HG03469 (cell line): ENCODE measurements around the gene PRR5L.
"Not testable (repeated sequence)": the region's sequence is repeated elsewhere in the genome, so short reads cannot be mapped to it uniquely, and the experiment has no call there.

Source experiments
- ATAC-seq: cut with Tn5 transposase; IDR thresholded peaks from one replicate; pipeline ENCODE4 v1.9.1; 2021; ENCODE audit warnings: mild to moderate bottlenecking, moderate library complexity, moderate number of reproducible peaks; ENCODE audit not compliant: unreplicated experiment

The PRR5L gene

GRCh38 chr11:36325403-36325802, 29.3 kb downstream of the PRR5L start:
- ATAC-seq = not testable (repeated sequence)

- ATAC-seq = peak; percentile 85
These were observed 30.7 kb downstream of the PRR5L start for GRCh38 chr11:36326524-36327419.

- no peak for ATAC-seq
These were observed 33.0 kb downstream of the PRR5L start for GRCh38 chr11:36328966-36329673.

- no peak for ATAC-seq
These were observed 34.3 kb downstream of the PRR5L start for GRCh38 chr11:36330411-36330810.

- no peak for ATAC-seq
These were observed 37.4 kb downstream of the PRR5L start for GRCh38 chr11:36333468-36333867.

- ATAC-seq = no peak
These were observed 37.8 kb downstream of the PRR5L start for GRCh38 chr11:36333897-36334296.

- ATAC-seq = no peak
These were observed 43.8 kb downstream of the PRR5L start for GRCh38 chr11:36339888-36340287.

- ATAC-seq = no peak
These were observed 44.8 kb downstream of the PRR5L start for GRCh38 chr11:36340897-36341296.

- no peak for ATAC-seq
These were observed 45.8 kb downstream of the PRR5L start for GRCh38 chr11:36341915-36342314.

GRCh38 chr11:36342327-36342726, 46.2 kb downstream of the PRR5L start:
- ATAC-seq = no peak

GRCh38 chr11:36343436-36343835, 47.3 kb downstream of the PRR5L start:
- ATAC-seq = no peak

GRCh38 chr11:36345084-36345511, 49.0 kb downstream of the PRR5L start:
- no peak for ATAC-seq

GRCh38 chr11:36345535-36346141, 49.5 kb downstream of the PRR5L start:
- ATAC-seq = no peak

- ATAC-seq = no peak
These were observed 50.7 kb downstream of the PRR5L start for GRCh38 chr11:36346562-36347383.

GRCh38 chr11:36347384-36347906, 51.4 kb downstream of the PRR5L start:
- no peak for ATAC-seq

GRCh38 chr11:36349351-36350136, 53.5 kb downstream of the PRR5L start:
- ATAC-seq = no peak

- ATAC-seq = no peak
These were observed 54.0 kb downstream of the PRR5L start for GRCh38 chr11:36350137-36350513.

- no peak for ATAC-seq
These were observed 56.8 kb downstream of the PRR5L start for GRCh38 chr11:36352922-36353321.

GRCh38 chr11:36354221-36355003, 58.3 kb downstream of the PRR5L start:
- peak; percentile 76 for ATAC-seq
